Panc1 (cell line): ENCODE measurements around the gene SLC9A6. TPM values are rescaled to one million over a fixed set of nuclear protein-coding genes. Genes with fewer than 3 reads are reported as not detected.

Experiments
- ATAC-seq: fragments of 200-7000 bp; cut with Tn5 transposase; 2 replicates; pipeline ENCODE4 v1.9.1; 2020; ENCODE audit warnings: mild to moderate bottlenecking, moderate library complexity
- BruUV-seq: library from RNA; stranded (reverse); fragments of 400-500 nt; replicated peaks from 2 replicates; lab custom pipeline; 2021; lab: Mats Ljungman, UMichigan
- CTCF ChIA-PET: fragments of 300-600 bp; sonication (Branson Sonifier 250); formaldehyde crosslinking; loops from one replicate; lab custom pipeline; 2022; ENCODE audit warnings: antibody characterized with exemption; lab: Charles Lee
- POLR2A ChIA-PET: fragments of 300-600 bp; sonication (Branson Sonifier 250); formaldehyde crosslinking; loops from one replicate; lab custom pipeline; 2022; ENCODE audit warnings: antibody characterized with exemption; lab: Charles Lee
- DNase-seq: peaks from one replicate; pipeline ENCODE4 v3.0.0-alpha.2; 2010; ENCODE audit warnings: low read depth, low spot score
- H3K27ac ChIP-seq: 2 replicates; pipeline ENCODE4 v1.5.1; 2011; ENCODE audit warnings: mild to moderate bottlenecking, low read length, inconsistent platforms
- H3K27me3 ChIP-seq: fragments of 200-500 bp; sonication (Bioruptor generic); 2 replicates; pipeline ENCODE4 v1.6.0; 2014; ENCODE audit warnings: low read length, inconsistent platforms; ENCODE audit not compliant: control insufficient read depth, insufficient read depth
- H3K36me3 ChIP-seq: fragments of 200-500 bp; sonication (Bioruptor generic); 2 replicates; pipeline ENCODE4 v1.5.1; 2014; ENCODE audit warnings: inconsistent platforms, mild to moderate bottlenecking, low read length, moderate library complexity; ENCODE audit not compliant: control insufficient read depth, insufficient read depth
- H3K4me1 ChIP-seq: 2 replicates; pipeline ENCODE4 v1.5.1; 2011; ENCODE audit warnings: inconsistent platforms, mild to moderate bottlenecking, low read length, moderate library complexity; ENCODE audit not compliant: control insufficient read depth, insufficient read depth
- H3K4me3 ChIP-seq, 2 experiments: 2 replicates each; pipeline ENCODE4 v1.5.1; 2011 to 2012; ENCODE audit warnings: low read depth in 2 of 2, low read length in 2 of 2, mild to moderate bottlenecking in 2 of 2, inconsistent platforms in 1 of 2, moderate library complexity in 1 of 2
- H3K9me3 ChIP-seq: fragments of 200-500 bp; sonication (Bioruptor generic); 2 replicates; pipeline ENCODE4 v1.5.1; 2014; ENCODE audit warnings: low read depth, mild to moderate bottlenecking, inconsistent platforms, low read length, moderate library complexity; ENCODE audit not compliant: control insufficient read depth, insufficient read depth
- CTCF ChIP-seq: fragments of 450-650 bp; IDR thresholded peaks from 2 replicates; pipeline ENCODE4 v1.5.1; 2017; ENCODE audit warnings: mild to moderate bottlenecking
- POLR2AphosphoS5 ChIP-seq: IDR thresholded peaks from 2 replicates; pipeline ENCODE4 v1.6.1; 2012; ENCODE audit warnings: mild to moderate bottlenecking, low read depth, low read length, moderate library complexity
- REST ChIP-seq, 2 experiments: IDR thresholded peaks; 2 replicates each; pipeline ENCODE4 v1.6.1; 2011 to 2012; ENCODE audit warnings: low read depth in 2 of 2, control low read depth in 1 of 2, low read length in 1 of 2, mild to moderate bottlenecking in 1 of 2, moderate library complexity in 1 of 2; ENCODE audit not compliant: insufficient read depth in 1 of 2
- SIN3A ChIP-seq: IDR thresholded peaks from 2 replicates; pipeline ENCODE4 v1.6.1; 2012; ENCODE audit warnings: low read depth, mild to moderate bottlenecking, low read length, moderate library complexity, borderline replicate concordance; ENCODE audit not compliant: insufficient read depth
- TCF7L2 ChIP-seq: IDR thresholded peaks from 2 replicates; pipeline ENCODE4 v1.6.1; 2011; ENCODE audit warnings: mild to moderate bottlenecking, low read depth, low read length, inconsistent platforms
- in situ Hi-C: cut with HindIII; loops from 2 replicates; pipeline ENCODE4 v1.10.0; 2016; ENCODE audit warnings: low sequenced_read_pairs, low pct_unique_long_range_greater_than_20kb
- intact Hi-C: fragments of 100-400 bp; cut with micrococcal nuclease; formaldehyde crosslinking; loops from one replicate; pipeline ENCODE4 v1.10.0; 2022; ENCODE audit not compliant: unreplicated experiment
- total RNA-seq: library from RNA; stranded (reverse); gene quantifications from one replicate; pipeline ENCODE4 v1.2.1, GENCODE V29; 2021; ENCODE audit not compliant: unreplicated experiment

SLC9A6 gene
- total RNA-seq, 1 experiment from 2014 or later: 22.0 TPM

GRCh38 chrX:136032370-136032769 lies 47.1 kb downstream of the SLC9A6 start:
- H3K27ac ChIP-seq: no peak overlapping the region
- ATAC-seq (no peak), DNase-seq (no peak)
- ChIA-PET CTCF (no interaction called here), POLR2A (no interaction called here)
- in situ Hi-C loops: no loop called here
- H3K4me1 ChIP-seq: no peaks in the 10 kb centered on the region
- no peaks in the 10 kb centered on the region for H3K9me3 ChIP-seq
- H3K27me3 ChIP-seq: no peaks in the 10 kb centered on the region
- H3K36me3 ChIP-seq: 0 out of 2 replicates have a peak, but pooled peaks cover 3% of the 10 kb centered on the region
- intact Hi-C loops: no loop called here
- no peak for TF ChIP-seq SIN3A
- no peak for TF ChIP-seq REST (IDR thresholded peaks at IDR 0.05; ENCODE audit: insufficient read depth in 1 of 2, low read depth in 2 of 2, low read length in 1 of 2)
- no peak for TF ChIP-seq TCF7L2
- TF ChIP-seq POLR2AphosphoS5: no peak
- TF ChIP-seq CTCF: no peak
- no TSS peak for BruUV-seq
- no peak overlapping the region for H3K4me3 ChIP-seq

- ChIA-PET POLR2A (no interaction called here), CTCF (no interaction called here)
- TF ChIP-seq REST (IDR thresholded peaks at IDR 0.05; ENCODE audit: insufficient read depth in 1 of 2, low read depth in 2 of 2, low read length in 1 of 2): no peak
- no peak for TF ChIP-seq TCF7L2
- TF ChIP-seq CTCF: no peak
- TF ChIP-seq POLR2AphosphoS5: no peak
- no peak for TF ChIP-seq SIN3A
- DNase-seq (no peak), ATAC-seq (no peak)
- H3K9me3 ChIP-seq: no peaks in the 10 kb centered on the region
- no peaks in the 10 kb centered on the region for H3K27me3 ChIP-seq
- no peak overlapping the region for H3K4me3 ChIP-seq
- no TSS peak for BruUV-seq
- intact Hi-C loops (no loop called here), in situ Hi-C loops (no loop called here)
- H3K4me1 ChIP-seq: no peaks in the 10 kb centered on the region
- H3K27ac ChIP-seq: no peak overlapping the region
- 0 out of 2 replicates have a peak, but pooled peaks cover 3% of the 10 kb centered on the region for H3K36me3 ChIP-seq
These were observed 49.4 kb downstream of the SLC9A6 start for GRCh38 chrX:136034668-136035067.
